IPS DF 6.9 (cell line): ENCODE measurements around the gene ADI1.
"Not testable (repeated sequence)": the region's sequence is repeated elsewhere in the genome, so short reads cannot be mapped to it uniquely, and the experiment has no call there.

ENCODE experiments used
- DNase-seq: peaks from one replicate; pipeline ENCODE4 v3.0.0-alpha.2; 2013; ENCODE audit warnings: low read depth, low spot score
- H3K27ac ChIP-seq: one replicate; pipeline ENCODE4 v1.5.1; 2013; ENCODE audit warnings: low read length, control low read depth
- H3K27me3 ChIP-seq: 2 replicates; pipeline ENCODE4 v1.6.1; 2013; ENCODE audit warnings: mild to moderate bottlenecking, low read length; ENCODE audit not compliant: control insufficient read depth, insufficient read depth
- H3K36me3 ChIP-seq: 2 replicates; pipeline ENCODE4 v1.6.1; 2013; ENCODE audit warnings: low read length; ENCODE audit not compliant: control insufficient read depth, insufficient read depth
- H3K4me1 ChIP-seq: 2 replicates; pipeline ENCODE4 v1.6.1; 2013; ENCODE audit warnings: low read length; ENCODE audit not compliant: control insufficient read depth, insufficient read depth
- H3K4me3 ChIP-seq: 2 replicates; pipeline ENCODE4 v1.5.1; 2013; ENCODE audit warnings: mild to moderate bottlenecking, low read length
- H3K9me3 ChIP-seq: 2 replicates; pipeline ENCODE4 v1.6.1; 2013; ENCODE audit warnings: low read length, inconsistent platforms; ENCODE audit not compliant: control insufficient read depth, insufficient read depth
- WGBS: extraction: QIAGEN DNeasy Blood & Tissue Kit; methylation state at CpG from one replicate; pipeline ENCODE4 v1.1.7; 2013; ENCODE audit warnings: mixed read lengths, missing lambda C conversion rate; ENCODE audit not compliant: insufficient read length, insufficient coverage; 5-methylcytosine and 5-hydroxymethylcytosine counted together

The ADI1 gene

GRCh38 chr2:3515438-3515837 is 3.9 kb downstream of the ADI1 start:
- not testable (repeated sequence) for H3K27ac ChIP-seq, H3K9me3 ChIP-seq, H3K4me1 ChIP-seq, H3K4me3 ChIP-seq, H3K27me3 ChIP-seq, H3K36me3 ChIP-seq, DNase-seq
- no CpG with 5 or more reads among the region's 5 CpGs for WGBS

DNA sequence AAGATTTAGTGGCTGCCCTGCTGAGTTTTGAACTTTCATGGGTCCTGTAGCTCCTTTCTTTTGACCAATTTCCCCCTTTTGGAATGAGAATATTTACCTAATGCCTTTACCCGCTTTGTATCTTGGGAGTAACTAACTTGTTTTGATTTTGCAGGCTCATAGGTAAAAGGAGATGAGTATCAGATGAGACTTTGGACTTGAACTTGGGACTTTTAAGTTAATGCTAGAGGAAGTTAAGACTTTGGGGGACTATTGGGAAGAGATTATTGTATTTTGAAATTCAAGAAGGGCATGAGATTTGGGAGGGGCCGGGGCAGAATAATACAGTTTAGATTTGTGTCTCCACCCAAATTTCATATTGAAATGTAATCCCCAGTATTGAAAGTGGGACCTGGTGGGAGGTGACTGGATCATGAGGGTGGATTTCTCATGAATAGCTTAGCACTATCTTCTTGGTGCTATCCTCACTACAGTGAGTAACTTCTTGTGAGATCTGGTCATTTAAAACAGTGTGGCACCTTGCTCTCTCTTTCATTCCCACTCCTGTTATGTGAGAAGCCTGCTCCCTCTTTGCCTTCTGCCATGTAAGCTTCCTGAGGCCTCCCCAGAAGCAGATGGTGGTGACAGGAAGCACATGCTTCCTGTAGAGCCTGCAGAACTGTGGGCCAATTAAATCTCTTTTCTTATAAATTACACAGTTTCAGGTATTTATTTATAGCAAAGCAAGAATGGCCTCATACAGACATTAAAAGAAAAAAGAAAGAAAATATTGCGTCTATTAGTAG is 6.1 kb downstream of the ADI1 start:
- WGBS, result no CpG with 5 or more reads among the region's 3 CpGs
- DNase-seq, result no peak
- H3K4me3 ChIP-seq, result no peak overlapping the region
- H3K27me3 ChIP-seq, result no peaks in the 10 kb centered on the region
- H3K9me3 ChIP-seq, result no peaks in the 10 kb centered on the region
- H3K4me1 ChIP-seq, result no peaks in the 10 kb centered on the region
- no peaks in the 10 kb centered on the region; the same call in 1 of the 2 replicates for H3K36me3 ChIP-seq
- no peak overlapping the region for H3K27ac ChIP-seq

GRCh38 chr2:3512086-3512485 is 7.2 kb downstream of the ADI1 start:
- WGBS, result no CpG with 5 or more reads among the region's 2 CpGs
- Histone ChIP-seq H3K4me3 (no peak overlapping the region), H3K27me3 (no peaks in the 10 kb centered on the region), H3K4me1 (no peaks in the 10 kb centered on the region), H3K9me3 (no peaks in the 10 kb centered on the region), H3K36me3 (no peaks in the 10 kb centered on the region; the same call in 1 of the 2 replicates), H3K27ac (no peak overlapping the region)
- no peak for DNase-seq

- H3K9me3 ChIP-seq, result no peaks in the 10 kb centered on the region
- no peaks in the 10 kb centered on the region for H3K4me1 ChIP-seq
- no peaks in the 10 kb centered on the region for H3K27me3 ChIP-seq
- H3K27ac ChIP-seq, result no peak overlapping the region
- H3K4me3 ChIP-seq, result no peak overlapping the region
- DNase-seq, result no peak
- no CpG with 5 or more reads among the region's 4 CpGs for WGBS
- peaks cover under 1% of the 10 kb centered on the region; the same call in 1 of the 2 replicates for H3K36me3 ChIP-seq
These were observed 13.6 kb downstream of the ADI1 start for GRCh38 chr2:3505771-3506170.

DNA sequence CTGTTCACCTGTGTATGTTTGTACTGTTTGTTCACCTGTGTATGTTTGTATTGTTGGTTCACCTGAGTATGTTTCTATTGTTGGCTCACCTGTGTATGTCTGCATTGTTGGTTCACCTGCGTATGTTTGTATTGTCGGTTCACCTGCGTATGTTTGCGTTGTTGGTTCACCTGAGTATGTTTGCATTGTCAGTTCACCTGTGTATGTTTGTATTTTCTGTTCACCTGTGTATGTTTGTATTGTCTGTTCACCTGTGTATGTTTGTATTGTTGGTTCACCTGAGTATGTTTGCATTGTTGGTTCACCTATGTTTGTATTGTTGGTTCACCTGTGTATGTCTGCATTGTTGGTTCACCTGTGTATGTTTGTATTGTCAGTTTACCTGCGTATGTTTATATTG is 14.6 kb downstream of the ADI1 start:
- Histone ChIP-seq H3K4me3 (no peak overlapping the region), H3K27me3 (no peaks in the 10 kb centered on the region), H3K4me1 (no peaks in the 10 kb centered on the region), H3K27ac (no peak overlapping the region), H3K36me3 (peaks cover 6% of the 10 kb centered on the region), H3K9me3 (no peaks in the 10 kb centered on the region)
- DNase-seq, result no peak
- WGBS, result no CpG with 5 or more reads among the region's 5 CpGs

- Histone ChIP-seq H3K4me1 (no peaks in the 10 kb centered on the region), H3K36me3 (peaks cover 6% of the 10 kb centered on the region), H3K4me3 (no peak overlapping the region), H3K27ac (no peak overlapping the region), H3K9me3 (no peaks in the 10 kb centered on the region), H3K27me3 (no peaks in the 10 kb centered on the region)
- no CpG with 5 or more reads among the region's 13 CpGs for WGBS
- DNase-seq, result no peak
These were observed 15.8 kb downstream of the ADI1 start for GRCh38 chr2:3503483-3503882.

GRCh38 chr2:3503046-3503445 is 16.3 kb downstream of the ADI1 start:
- Histone ChIP-seq H3K4me1 (no peaks in the 10 kb centered on the region), H3K4me3 (no peak overlapping the region), H3K27me3 (no peaks in the 10 kb centered on the region), H3K9me3 (no peaks in the 10 kb centered on the region), H3K27ac (no peak overlapping the region), H3K36me3 (peaks cover 6% of the 10 kb centered on the region)
- 100% methylated on average over 8 of the region's 14 CpGs for WGBS
- DNase-seq, result no peak

DNA sequence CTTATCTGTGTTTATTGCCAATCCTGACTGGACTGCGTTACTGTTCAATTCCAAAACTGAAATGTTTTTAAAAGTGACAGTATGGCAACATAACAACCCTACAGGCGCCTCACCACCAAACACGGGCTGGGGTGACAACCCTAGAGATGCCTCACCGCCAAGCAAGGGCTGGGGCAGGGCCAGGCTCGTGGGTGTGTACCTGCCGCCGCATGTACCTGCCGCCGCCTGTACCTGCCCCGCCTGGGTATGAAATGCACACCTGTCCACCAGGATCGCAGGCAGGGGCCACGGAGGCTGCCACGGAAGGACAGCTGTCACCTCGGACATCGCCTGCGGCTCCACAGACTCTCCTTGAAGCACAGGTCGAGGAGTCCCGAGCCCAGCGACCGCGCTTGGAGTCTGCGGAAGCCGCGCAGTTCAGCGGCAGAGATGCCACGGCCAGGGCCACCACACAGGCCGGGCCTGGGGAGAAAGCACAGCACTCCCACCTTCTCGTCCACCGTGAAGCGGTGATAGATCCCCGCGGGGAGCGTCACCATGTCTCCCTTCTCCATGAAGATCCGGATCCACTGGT is 18.9 kb downstream of the ADI1 start:
- WGBS, result no CpG with 5 or more reads among the region's 34 CpGs
- Histone ChIP-seq H3K36me3 (peaks cover 6% of the 10 kb centered on the region), H3K4me3 (no peak overlapping the region)

GRCh38 chr2:3498783-3499394 is 20.4 kb downstream of the ADI1 start:
- H3K27ac ChIP-seq, result no peak overlapping the region
- H3K36me3 ChIP-seq, result peaks cover 6% of the 10 kb centered on the region
- no peak for DNase-seq
- no peaks in the 10 kb centered on the region for H3K9me3 ChIP-seq
- WGBS, result no CpG with 5 or more reads among the region's 18 CpGs
- H3K4me1 ChIP-seq, result no peaks in the 10 kb centered on the region
- no peaks in the 10 kb centered on the region for H3K27me3 ChIP-seq
- no peak overlapping the region for H3K4me3 ChIP-seq

More for the DNA sequence above, 18.9 kb downstream of the ADI1 start:
- Histone ChIP-seq H3K9me3 (no peaks in the 10 kb centered on the region), H3K27ac (no peak overlapping the region), H3K27me3 (no peaks in the 10 kb centered on the region), H3K4me1 (no peaks in the 10 kb centered on the region)
- DNase-seq, result no peak

DNA sequence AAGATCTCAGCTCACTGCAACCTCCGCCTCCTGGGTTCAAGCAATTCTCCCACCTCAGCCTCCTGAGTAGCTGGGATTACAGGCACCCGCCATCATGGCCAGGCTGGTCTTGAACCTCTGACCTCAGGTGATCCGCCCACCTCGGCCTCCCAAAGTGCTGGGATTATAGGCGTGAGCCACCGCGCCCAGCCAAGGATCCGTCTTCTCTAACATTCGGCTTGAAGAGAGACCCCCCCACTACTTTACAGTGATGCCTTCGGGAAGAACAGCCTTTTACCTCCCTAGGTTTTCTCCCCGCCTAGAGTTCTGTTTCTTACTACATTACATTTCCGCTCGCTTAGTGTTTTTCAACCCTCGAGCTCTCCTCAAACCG is 22.6 kb downstream of the ADI1 start:
- H3K36me3 ChIP-seq, H3K4me3 ChIP-seq, H3K9me3 ChIP-seq, DNase-seq, H3K27me3 ChIP-seq, H3K27ac ChIP-seq, H3K4me1 ChIP-seq: not testable (repeated sequence)
- WGBS, result no CpG with 5 or more reads among the region's 15 CpGs
